NCI-H2196 treated with DMSO at 0.1 percent for 48 hours (cell line): ENCODE data around the gene SPATS1.

ENCODE experiments used
- DNase-seq: peaks from one replicate; lab custom pipeline; 2025; ENCODE audit not compliant: unreplicated experiment; lab: John Stamatoyannopoulos, UW

SPATS1 gene, protein sequence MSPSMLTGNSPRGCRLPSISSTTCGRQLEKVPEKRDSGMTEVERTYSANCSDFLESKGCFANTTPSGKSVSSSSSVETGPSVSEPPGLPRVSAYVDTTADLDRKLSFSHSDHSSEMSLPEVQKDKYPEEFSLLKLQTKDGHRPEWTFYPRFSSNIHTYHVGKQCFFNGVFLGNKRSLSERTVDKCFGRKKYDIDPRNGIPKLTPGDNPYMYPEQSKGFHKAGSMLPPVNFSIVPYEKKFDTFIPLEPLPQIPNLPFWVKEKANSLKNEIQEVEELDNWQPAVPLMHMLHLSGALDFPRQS

DNA sequence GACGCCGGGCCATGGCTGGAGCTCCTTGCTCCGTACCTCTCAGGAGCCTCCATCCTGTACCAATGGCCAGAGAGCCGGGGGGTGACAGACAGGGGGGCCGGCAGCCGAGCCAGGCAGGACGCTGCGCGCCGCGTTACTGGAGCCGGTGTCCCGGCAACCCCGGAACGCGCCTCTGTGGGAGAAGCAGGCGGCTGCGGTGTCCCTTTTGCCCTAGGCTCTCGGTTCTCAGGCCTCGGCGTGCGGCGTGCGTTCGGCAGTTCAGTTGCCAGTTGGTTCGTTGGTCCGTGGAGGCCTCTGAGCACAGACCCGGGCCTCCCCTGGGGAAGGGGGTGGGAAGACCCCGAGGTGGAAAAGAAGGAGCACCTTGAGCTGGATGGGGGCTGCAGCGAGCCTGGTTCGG is at the start of gene SPATS1:
Gene SPATS1, plus strand, starts transcription at position 162 of the 400 bp plus-strand sequence. CDS start 446 bp downstream, outside the sequence.
- DNase-seq = no peak

DNA sequence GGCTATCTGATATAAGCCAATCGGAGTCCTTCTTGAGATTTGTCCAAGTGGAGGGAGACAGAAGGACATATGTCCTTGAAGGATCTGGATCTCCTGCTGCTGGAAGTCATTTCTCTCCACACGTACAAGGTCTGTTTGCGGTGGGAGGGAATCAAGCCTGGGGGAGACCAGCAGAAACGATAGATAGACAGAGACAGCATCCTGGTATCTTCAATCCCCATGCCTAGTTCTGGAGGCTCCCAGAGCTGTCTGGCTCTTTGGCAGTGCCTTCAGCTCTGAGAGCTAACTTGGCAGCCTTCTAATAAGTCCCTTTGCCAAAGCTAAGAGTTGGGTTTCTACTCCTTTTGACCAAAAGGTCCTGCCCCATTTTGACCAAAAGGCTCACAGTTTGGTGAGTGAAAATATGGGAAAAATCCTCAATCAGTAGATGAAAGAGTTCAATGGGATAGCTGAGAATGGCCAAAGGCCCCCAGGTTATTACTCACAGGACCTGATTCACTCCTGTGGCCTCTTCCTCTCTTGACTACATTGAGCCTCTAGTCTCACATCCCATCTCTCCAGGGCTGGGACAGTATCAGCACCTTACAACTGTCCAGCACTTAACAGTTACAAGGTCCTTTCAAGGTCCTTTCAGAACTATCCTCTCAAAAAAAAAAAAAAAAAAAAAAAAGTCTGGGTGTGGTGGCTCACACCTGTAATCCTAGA is 49.6 kb upstream of the SPATS1 start:
- no peak for DNase-seq

DNA sequence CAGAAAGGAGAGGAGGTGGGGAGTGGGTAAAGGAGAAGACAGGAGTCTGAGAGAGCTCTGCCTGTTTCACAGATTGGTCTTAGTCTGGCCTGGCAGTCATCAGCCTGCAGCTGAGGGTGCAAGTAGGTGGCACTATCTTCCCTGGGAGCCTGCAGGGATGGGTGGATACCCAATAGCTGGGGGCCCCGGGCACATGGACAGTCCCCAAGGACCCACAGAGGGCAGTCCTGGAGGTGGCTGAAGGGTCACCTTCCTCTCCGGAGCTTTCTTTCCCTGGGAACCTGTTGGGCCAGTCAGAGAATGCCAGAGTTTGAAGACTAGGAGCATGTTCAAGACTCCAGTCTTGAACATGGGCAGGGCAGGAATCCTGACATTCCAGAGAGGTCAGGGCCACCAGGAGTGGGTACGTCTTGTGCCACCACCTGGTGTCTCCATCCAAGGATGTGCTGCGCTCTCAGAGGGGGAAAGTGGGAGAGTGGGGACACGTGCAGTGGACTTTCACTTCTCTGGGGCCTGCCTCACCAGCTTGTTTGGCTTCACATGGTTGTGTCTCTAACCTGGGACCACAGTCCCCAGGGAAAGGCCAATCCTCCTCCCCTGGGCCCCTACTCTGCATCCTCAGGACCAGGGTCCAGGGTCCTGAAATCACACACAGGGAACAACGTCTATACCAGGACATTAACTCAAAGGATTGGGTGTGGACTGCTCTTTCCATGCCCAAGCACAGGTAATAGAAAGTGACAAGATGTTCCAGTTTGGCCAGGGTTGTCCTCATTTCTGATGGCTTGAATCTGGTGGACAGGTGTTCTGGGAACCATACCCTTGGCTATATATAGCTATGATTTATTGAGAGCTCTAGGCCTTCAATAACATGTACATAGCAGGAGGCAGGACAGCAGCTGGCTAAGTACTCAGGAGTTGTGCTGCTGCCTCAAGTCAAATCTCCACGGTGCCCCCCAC is 47.3 kb upstream of the SPATS1 start:
- DNase-seq = no peak

DNA sequence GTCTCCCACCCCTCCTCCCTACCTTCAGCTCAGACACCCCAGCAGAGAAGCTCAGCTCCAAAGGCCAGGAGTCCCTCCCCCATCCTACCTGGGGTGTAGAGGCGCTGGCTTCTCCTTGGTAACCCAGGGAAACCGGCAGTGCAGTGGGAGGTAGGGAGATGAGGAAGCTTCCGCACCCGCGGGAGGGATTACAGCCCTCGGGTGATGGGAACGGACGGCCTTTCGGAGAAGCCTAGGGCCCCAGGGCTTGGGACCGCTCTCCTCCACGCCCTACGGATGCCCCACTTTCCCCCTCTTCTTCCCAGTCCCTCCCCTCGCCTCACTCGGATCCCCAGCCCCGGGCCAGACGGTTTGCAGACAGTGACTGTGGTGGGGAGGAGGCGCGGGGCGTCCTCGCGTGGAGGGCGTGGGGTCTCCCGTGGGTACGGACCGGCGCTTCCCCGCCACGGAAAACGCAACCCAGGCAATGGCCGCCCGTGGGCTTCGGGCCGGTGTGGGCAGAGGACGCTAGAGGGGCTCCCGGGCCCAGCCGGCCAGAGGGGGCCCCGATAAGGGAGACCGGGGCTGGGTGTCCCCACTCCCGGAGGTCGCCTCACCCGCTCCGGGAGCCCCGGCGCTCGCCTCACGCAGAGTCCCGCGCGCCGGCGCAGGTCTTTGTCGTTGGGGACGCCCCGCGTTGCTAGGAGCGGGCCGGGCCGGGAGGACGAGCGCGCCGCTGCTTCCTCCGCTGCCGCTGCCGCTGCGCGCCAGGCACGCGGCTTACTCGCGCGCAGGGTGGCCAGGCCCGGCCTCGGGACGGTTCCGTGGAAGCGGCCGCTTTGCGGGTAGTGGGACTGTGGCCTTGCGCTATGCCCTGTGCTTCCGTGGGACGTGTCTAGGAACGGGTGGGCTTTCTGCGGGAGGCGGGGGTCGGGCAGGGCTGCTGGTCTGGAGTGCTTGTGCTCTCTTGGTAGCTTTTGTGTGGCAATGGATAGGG is 45.1 kb upstream of the SPATS1 start:
- no peak for DNase-seq

DNA sequence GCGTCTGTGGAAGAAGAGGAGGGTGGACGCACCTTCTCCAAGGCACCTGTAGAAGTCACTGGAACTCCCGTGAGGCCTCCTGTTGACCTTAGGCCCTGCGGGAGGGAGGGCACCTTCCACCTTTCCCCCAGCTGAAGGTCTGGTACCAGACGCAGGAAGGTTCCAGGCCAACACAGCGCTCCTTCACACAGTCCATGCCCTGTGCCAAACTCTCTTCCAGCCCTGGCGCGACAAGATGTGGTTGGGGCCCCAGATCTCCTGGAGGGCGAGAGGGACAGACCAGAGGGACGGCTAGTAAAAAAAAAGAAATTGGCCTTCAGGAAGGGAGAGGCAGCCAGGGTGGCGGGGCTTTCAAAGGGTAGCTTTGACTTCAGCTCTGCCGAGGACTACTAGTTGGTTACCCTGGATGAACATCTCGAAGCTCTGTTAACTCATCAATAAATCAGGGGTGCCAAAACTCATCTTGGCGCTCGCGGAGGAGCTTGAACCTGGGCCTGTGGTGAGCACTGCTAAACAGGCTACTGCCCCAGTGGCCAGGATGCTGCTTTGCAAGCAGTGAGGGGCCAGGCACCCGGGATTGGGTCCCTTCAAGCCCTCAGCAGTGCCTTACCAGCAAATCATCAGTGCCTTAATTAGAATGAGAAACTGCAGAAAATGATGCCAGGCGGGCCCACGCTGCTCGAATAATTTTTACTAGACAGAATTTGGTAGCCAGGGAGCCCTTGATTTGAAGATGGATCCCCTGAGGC is 44.2 kb upstream of the SPATS1 start:
- no peak for DNase-seq

DNA sequence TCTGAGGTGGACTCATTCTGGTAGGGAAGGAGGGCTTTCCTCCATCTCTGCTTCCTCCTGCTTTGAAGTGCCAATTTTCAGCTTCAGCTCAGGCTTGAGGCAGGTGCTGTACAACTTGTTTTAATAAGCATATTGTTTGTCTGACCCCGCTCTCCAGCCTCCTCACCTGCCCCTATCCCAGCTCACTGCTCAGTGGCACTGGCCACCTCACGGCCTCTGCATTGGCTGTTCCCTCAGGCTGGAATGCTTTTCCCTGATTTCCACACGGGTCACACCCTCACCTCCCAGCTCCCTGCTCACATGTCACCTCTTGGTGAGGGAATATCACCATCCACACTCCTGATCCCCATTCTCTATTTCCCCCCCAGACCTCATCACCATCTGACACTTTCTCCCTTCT is 43.6 kb upstream of the SPATS1 start:
- DNase-seq = no peak

DNA sequence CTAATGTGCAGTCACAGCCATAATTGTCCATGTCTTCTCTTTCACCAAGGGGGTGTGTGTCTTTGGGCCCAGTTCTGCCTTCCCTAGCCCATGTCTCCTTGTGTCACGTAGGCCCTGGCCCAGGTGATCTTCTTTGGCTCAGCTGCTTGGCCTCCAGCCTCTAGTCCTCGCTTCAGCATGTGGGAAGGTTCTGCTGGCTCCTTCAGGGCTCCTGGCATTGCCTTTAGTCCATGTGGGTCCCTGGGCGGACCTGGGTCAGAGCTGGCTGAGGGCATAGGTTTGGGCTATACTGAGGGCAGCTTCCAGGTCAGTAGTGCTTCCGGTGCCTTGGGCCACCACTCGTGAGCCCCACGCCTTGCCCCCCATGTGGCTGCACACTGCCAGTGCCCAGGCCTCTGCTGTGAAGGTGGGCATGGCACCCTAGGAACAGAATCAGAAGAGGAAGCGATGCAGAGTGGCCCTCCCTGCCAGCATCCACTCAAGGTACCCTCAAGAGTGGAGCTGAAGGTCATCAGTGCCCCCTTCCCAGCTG is 42.1 kb upstream of the SPATS1 start:
- no peak for DNase-seq

DNA sequence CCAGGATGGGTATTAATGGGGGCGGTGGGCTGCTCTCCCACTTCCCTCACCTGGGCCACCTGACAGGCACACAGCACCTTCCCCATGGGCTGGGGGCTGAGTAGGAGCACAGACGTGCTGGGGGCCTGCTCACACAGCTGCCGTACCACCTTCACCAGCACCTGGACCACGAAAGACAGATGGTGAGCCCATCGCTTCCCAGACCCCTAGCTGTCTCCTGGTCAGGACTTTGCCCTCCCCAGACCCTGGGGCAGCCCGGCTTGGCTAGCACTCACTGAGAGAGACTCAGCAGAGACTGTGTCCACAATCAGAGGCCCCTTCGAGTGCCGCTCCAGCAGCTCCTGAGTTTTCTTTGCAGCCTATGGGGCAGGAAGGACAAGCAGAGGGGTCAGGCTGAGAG is 41.3 kb upstream of the SPATS1 start:
- DNase-seq = no peak

DNA sequence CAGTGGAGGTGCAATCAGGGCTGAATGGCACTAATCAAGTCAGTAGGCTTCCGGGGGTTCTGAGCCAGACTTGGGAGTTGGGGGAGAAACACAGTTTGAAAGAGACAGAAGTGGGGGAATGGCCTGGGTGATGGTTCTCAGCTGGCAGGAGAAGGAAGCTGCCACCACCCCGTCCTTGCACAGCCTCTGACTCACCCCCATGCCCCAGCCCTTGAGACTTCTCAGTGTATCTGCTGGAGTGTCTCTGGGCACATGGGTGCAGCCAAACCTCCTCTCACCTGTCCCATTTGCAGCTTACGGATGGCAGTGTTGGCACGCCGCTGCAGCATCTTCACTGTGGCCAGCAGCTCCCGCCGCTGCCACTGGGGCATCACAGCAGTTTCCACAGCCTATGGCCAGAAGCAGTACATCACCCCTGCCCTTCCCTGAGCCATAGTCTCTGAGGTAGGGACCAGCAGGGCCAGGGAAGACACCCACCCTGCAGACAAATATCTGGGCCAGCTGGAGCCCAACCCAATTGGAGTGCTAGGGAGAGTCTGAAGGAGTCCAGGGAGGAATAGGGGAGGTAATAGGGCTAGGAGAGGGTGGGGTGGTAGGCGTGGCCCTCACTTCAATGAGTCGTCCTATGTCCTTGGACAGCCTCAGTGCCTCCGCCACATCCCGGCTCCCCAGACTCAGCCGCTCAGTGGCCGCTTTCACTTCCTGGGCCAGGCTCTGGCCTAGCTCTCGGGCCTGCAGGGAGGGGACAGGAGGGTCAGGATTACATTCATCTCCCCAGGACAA is 40.5 kb upstream of the SPATS1 start:
- no peak for DNase-seq

DNA sequence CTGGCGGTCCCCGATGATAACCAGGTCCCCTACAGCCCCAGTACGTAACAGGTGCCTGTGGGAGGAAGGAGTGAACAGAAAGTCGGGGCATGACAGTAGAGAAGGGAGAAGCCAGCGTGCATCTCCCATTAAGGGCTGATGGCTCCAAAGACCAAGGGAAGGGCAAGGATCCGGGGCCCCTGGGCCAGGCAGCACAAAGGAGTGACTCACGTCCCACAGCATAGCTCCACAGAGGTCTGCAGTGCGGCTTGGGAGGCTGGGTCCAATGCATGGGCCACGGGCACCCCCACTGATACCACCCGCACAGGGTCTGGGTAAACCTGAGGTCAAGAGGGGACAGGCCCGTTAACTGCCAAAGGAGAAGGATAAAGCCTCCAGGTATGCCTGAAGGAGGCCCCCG is 39.6 kb upstream of the SPATS1 start:
- no peak for DNase-seq

DNA sequence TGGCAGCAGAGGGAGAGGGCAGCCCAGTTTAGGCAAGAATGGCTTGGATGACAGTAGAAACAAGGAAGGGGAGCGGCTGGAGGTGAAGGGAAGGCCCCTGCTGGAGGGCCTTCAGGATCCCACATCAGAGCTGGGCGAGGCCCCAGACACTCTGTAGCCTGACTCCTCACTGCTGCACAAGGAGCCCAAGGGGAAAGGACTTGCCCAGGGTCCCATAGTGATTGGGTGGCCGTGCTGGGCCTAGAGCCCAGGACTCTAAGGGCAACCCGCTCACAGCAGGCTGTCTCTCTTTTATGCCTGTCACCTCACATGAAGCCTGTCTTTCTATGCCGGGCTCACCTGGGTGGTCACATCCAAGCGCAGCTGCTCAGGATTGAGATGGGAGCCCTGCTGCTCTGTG is 38.6 kb upstream of the SPATS1 start:
- DNase-seq = no peak

DNA sequence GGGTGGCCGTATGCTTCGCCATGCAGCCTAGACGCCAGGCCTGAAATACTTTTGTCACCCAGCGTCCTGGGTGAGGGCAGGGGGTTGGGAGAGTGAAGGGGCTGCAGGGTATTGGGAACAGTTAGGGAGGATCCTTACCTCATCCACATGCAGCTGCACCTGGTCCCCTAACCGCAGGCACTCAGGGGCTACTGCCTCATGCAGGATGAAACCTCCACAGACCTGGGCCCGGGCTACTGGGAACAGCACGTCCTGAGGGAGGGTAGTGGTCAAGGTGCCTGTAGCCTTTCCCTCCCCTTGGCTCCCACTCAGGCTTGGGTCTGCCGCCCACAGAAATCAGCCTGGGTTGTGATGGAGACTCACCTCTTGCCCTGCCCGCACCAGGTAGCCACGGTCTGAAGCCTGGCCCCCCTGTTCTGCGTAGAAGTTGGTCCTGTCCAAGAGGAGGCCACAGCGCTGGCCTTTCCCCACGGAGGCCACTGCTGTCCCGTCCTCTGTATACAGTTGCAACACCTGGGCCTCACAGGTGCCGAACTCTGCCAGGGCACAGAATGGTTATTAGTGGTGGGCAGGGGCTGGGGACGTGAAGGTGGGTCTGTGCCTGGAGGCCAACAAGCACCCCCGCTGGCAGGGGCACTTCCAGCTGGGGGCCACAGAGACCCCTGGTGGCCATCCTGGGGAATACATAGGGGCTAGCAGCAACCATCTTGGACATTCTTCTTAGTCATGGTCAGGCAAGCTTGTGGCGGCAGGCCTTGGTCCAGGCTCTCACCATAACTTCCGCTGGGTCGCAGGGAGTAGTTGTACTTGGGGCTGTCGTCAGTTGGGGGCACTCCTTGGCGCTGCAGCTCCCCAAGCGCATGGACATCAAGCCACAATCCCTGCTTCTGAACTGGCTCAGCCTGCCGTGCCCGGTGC is 37.9 kb upstream of the SPATS1 start:
- no peak for DNase-seq

DNA sequence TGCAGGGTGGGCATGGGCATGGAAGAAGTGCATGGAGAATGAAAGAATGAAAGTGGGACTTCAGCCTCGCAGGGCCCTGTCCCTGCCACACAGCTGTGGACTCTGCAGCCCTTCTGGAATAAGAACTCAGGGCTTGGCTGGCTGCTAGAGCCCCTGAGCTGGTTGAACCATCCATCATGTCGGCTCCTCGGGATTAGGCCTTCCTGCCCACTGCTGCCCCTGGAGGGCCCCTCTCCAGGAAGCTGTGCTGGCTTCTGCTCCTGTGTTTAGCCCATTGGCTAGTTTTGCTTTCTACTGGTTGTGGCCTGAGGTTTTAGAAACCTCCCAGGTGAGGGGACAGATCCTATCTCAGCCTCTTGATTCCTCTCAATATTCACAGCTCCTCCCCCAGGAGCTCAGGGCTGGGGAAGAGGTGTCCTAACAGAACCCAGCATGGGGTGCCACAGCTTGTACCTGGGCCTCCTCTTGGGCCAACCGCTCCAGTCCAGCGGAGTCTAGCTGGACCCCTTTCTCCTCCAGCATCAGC is 37.2 kb upstream of the SPATS1 start:
- no peak for DNase-seq

DNA sequence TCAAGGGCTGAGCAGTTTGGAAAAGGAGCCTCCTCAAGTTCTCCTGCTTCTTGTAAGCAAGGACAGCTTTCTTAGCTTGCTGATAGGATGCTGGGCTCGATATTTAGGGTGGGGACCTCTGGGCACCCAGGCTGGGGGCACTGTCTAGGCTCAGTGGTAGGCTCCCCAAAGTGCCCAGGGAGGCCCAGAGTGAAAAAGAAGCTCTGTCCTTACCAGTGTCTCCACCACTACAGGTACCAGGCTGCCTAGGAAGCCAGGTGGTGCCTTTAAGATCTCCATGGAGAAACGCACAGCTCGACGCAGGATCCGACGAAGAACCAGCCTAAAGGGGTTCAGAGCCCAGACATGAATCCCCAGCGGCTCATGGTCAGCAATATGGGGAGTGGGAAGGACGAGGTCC is 35.7 kb upstream of the SPATS1 start:
- no peak for DNase-seq

DNA sequence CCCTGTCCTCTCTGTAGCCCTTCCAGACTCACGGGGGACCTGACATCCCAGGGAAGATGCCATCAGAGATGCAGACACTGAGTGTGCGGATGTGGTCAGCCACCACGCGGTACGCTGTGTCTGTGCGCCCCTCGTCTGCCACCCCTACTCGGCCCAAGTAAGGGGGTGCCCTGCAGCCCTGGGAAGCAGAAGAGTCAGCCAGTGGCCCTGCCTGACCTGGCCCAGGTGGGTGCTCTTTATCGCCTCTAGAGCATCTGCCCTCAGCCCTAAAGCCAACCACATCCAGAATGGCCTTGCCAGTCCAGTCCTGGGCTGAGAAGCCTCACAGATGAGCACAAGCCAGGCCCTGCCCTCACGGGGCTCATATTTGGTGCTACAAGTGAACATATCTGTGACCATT is 35.2 kb upstream of the SPATS1 start:
- DNase-seq = no peak

DNA sequence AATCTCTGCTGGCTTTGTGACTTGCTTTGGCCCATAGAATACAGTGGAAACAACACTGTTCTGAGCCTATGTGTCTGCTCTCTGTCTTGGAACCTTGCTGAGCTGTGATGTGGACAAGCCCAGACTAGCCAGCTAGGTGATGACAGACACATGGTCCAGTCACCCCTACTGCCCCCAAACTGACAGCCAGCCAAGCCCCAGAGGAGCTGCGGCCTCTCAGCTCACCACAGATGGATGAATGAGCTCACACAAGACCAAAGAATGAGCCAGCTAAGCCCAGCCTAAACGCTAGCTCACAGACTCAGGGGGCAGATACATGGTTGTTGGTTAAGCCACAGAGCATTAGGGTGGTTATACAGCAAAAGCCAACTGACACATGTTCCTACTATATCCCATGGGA is 33.4 kb upstream of the SPATS1 start:
- DNase-seq = no peak

DNA sequence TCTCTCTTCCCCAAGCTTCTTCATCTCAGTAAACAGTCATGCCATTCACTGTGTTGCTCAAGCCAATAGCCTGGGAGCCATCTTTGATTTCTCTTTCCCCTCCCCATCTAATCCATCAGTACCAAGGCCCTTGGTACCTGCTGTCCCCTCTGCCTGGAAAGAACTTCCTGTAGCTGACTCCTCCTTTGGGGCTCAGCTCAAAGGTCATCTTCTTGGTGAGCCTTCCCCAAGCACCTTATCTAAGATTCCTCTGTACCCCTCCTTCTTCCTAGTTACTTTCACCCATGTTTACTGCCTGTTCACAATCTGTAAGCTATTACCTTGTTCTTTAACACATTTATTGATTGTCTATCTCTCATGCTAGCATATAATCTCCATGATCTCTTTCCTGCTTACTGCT is 32.8 kb upstream of the SPATS1 start:
- DNase-seq = no peak
